T-helper 9 cell (primary cell): ENCODE results near the gene LANCL1.

Source experiments
- DNase-seq: peaks from one replicate; pipeline ENCODE4 v3.0.0-alpha.2; 2020
- total RNA-seq, 2 donors: gene quantifications; one replicate each; lab custom pipeline; 2026; lab: John Stamatoyannopoulos, UW

Gene LANCL1, protein sequence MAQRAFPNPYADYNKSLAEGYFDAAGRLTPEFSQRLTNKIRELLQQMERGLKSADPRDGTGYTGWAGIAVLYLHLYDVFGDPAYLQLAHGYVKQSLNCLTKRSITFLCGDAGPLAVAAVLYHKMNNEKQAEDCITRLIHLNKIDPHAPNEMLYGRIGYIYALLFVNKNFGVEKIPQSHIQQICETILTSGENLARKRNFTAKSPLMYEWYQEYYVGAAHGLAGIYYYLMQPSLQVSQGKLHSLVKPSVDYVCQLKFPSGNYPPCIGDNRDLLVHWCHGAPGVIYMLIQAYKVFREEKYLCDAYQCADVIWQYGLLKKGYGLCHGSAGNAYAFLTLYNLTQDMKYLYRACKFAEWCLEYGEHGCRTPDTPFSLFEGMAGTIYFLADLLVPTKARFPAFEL
- total RNA-seq, result 30.9 to 48.2 reads per million in 2 donors

DNA sequence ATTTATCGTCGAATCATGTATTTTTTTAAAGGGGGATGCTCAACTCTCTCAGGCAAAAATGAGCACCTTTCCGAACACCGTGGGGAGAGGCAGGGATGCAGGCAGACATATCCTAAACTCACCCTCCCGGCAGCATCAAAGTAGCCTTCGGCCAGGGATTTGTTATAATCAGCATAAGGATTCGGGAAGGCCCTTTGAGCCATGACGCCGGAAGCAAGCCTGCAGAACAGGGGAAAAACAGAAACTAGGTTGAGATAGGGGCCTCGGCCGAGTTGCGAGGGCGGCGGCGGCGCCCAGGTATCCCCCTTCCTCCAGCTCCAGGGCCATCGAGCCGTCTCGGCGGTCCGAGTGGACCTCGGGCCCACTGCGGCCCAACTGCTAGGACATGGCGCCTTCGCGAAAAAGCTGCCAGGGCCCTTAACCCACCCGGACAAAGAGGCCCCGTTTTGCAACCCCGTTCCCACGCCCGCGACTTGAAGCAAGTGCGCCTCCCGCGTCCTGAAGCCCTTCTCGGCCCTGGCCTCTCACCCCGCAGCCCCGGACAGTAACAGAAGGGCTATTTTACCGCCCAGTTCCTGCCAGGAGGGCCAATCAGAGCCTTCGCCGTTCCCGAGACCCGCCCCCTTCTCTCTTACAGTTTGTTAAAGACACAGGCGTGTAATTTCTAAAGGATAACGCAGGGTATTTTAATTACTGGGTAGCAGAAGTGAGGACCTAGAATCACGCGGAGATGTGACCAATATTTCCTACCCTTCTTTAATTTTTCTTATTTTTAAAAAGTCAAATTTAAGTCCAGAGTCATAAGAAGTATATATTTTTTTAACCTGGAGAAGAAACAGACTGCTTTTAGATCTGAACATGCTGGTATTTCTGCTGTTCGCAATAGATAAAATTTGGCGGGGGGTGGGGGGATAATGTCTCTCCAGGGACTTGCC is at the start of gene LANCL1:
Gene LANCL1, minus strand, starts transcription at position 566 of the 935 bp plus-strand sequence. Its CDS starts 363 bp downstream, at position 203.
- DNase-seq, result peak; percentile 64

DNA sequence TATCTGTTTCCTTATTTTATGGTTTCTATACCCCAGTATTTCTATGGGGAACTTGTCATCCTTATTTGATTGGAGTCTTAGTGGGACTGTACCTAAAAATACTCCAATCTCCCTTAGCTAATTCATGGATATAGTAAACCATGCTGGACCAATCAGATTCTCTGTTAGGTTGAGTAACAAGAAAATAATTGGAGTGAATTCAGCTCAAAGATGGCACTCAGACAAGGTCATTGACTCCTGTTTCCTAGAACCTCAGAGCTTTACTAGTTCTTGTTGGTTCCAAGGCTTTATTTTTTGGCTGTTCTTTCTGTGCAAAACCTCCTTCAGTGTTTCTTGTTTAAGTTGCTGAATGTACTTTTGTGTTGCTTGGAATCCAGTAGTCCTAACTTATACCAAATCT is 48.0 kb upstream of the LANCL1 start:
- no peak for DNase-seq

DNA sequence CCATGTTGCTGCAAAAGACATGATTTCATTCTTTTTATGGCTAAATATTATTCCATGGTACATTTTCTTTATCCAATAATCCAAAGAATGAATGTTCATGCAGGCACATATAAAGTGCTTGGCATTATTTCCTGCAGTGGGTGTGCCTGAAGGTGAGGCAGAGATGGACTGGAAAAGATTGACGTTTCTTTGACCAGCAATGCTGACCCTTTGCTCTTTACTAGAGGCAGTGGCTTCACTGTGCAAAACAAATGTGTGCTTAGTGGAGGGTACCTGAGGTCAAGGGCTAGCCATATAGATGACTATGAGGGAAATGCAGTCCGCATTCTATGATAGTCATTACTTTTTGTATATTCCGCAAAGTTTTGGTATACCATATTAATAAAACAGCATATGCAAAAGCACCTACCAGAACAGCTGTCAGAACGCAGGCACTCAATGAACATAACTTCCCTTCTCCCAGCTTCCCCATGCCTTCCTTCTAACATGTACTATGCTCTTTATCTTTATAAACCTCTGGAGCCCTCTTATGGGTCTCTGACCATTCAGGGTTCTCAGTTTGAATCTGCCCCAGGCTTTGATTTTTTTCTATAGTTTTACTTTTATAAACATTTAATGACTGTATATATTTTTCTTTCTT is 47.2 kb upstream of the LANCL1 start:
- no peak for DNase-seq

DNA sequence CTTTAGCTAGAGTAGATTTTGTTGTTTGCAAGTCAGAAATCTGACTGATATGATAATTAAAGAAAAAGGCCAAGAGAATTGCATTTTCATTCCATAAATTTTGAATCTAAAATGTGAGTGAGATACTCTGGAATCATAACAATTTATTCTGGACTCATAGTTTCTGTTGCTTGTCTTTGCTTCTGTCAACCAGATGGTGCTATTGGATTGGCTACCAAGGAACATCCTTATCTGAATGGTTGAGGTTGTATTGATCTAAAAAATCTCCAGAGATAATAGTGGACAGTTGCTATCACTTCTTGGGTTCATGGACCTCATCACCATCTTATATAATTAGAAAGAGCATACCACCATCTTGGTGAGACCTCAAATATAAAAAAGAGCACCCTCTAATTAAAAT is 45.8 kb upstream of the LANCL1 start:
- DNase-seq, result no peak

DNA sequence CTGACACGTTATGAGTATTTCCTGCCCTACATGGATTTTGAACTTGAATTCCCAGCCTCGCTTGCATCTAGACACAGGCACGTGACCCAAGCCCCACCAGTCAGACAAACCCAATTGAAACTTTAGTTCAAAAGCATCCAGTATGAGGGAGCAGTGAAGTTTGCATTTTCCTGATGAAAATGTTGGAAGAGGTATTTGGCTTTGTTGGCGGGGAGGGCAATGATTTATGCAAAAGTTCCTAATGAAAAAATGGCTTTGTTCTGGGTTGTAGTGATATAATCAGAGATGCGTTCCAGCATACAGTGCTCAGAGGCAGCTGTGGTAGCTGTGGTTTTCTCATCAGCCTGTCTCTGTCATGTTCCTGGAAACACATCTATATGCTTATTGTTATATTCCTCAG is 43.0 kb upstream of the LANCL1 start:
- no peak for DNase-seq

DNA sequence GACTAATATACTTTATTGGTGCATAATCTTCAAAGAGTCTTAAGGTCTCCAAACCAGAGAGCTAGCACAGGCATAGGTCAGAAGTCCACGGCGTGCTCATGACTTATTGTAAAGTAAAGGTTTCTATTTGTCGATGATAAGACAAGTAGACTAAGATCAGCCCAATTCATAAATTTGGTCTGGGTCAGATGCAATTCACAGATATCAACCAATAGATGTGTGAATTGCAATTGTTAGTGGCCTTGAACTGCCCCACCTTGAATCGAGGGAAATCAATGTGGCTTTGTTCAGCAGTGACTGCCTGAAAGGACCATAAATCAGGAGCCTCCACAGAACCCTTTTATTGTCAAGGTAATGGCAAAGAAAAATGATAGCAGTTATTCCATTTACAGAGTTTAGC is 40.7 kb upstream of the LANCL1 start:
- DNase-seq, result no peak

DNA sequence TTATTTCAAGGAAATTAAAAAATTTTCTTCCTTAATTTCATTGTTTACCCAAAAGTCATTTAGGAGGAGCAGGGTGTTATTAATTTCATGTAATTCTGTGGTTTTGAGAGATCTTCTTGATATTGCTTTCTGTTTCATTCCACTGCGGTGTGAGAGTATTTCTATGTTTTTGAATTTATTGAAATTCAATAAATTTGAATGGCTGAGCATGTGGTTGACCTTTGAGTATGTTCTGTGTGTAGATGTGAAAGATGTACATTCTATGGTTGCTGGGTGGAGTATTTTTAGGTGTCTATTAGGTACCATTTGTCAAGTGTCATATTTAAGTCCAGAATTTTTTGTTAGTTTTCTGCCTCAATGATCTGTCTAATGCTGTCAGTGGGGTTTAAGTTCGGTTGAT is 39.4 kb upstream of the LANCL1 start:
- DNase-seq, result no peak

DNA sequence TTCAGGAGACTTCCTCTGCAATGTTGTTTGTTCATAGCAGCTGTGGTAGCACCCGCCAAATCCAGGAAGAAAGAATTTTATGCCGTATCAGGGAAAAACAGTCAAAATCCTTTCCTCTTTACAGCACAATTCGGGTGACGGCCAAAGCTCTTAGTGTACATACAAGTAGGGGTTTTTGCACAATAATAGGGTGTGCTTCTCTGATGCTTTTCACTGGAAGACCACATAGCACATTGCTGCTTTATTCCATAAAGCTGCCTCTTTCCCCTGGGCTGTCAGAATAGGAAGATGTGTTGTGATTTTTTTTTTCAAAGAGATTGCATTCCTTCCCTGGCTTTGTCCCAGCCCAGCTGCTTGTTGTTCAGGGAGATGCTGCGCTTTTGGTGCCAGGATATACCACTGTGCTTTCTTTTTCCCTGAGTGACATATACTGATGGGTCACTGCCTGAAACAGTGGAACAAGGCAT is 27.2 kb upstream of the LANCL1 start:
- DNase-seq, result no peak

DNA sequence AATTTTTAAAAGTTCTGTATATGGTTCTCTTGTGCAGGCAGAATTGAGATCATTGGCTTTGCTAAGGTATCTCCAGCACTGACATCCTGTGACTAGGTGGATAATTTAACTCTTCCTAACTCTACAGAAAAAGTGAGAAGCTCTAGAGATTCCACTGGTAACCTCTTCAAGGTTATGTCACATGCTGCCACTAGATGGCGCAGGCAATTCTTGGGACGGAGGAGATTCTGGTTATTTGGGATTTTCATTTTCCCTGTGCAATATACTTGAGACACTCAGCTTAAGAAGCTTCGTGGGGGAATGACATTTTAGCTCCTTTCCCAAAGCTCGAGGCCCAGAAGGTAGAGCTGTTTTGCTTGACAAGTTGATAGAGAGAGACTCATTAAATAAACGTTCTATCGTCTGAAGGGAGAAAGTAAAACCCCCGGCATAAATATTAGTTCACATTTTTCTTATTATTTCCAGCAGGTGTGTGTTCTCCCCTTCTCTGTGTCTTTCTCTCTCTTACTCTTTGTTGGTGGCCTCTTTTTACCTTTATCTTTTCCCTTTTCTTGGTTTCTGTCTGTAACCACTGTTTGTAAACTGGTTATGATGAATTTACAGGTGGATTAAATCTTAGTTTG is 26.6 kb upstream of the LANCL1 start:
- DNase-seq, result peak; percentile 4

DNA sequence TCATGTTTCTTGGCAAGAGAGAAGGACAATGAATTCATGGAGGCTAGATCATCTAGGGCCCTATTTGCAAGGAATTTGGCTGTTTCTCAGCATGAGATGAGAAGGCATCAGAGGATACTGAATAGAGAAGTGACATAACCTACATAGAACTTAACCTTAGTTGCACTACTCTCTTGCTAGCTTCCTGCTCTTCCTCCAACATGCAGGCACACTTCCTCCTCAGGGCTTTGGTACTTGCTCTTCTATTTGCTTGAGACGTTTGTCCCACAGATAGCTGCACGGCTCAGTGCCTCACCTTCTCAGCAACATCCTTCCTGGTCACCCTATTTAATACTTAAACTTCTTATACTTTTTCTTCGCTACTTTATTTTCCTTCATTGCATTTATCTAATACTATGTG is 20.0 kb upstream of the LANCL1 start:
- no peak for DNase-seq

DNA sequence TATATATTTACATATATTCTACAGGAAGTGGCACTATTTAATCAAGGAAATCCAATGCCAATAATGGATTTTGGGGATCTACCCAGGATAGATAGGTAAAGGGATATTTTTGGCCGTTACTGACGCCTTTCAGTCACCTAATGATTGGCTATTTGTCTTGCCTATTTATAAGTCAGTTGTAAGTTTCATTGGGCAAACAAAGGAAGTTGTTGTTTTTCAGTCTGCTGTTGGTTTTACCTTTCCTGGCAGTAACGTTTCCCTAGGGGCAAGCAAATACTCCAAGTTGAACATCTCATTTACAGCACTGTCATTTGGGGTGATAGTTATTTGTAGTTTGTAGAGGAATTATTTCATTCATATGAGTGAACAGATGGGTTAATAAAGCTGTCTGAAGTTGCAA is 17.0 kb upstream of the LANCL1 start:
- DNase-seq, result no peak

DNA sequence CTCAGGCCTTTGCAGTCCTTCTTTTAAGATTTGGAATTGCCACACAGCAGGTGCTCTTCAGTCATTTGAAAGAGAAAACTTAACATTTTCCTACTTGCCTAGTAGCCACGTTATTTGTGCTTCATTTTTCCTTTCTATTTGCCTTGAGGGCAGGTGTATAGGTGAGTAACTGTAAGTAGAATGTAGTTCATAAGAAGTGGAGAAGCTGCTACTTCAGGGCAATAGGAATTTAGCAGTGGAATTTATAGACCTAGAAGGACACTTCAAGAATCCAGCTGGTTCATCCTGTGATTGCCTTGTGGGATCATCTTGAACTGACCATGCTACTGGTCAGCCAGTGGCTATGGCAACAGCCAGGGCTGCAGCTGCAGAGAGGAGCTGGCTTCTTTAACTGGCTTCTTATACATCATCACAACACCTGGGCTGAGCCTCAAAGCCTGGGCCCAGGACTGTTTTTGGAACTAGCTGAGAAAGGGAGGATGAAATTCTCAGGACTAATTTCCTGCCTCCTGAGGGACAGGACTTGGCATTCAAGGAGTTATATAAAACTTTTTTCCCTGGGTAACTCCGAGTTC is 5.1 kb upstream of the LANCL1 start:
- no peak for DNase-seq

DNA sequence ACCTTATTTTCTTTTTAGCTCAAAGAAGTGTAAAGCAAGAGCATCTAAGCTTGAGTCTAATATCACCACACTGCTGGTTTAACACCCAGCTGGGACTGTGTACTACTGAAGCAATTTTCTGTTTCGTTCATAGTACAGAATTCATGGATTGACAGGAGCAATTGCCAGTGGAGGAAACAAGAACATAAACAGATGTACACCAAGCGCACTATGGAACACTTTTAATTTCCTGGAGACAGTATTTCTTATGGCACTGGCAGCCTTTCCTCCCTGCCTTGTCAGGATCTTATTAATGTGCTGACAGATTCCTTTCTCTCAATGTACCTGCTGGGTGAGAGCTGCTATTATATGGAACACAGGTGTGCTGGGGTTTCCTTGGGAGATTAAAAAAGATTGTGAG is 4.2 kb upstream of the LANCL1 start:
- no peak for DNase-seq

DNA sequence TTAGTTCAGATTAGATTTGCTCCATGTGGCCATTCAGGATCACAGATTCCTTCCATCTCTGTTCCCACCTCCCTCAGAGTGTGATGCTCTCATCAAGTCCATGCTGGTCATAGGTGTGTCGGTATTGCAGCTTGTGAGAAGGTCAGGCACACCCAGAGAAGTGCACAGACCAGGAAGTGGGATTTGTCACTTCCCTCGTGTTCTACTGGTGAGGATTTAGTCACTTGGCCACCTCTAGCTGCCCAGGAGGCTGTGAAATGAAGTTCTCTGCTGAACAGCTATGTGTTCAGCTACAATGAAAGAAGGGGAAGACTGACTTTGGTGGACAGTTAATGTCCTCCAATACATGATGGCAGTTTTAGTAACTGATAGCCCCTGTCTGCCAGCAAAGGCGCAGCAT is 3.5 kb upstream of the LANCL1 start:
- no peak for DNase-seq

DNA sequence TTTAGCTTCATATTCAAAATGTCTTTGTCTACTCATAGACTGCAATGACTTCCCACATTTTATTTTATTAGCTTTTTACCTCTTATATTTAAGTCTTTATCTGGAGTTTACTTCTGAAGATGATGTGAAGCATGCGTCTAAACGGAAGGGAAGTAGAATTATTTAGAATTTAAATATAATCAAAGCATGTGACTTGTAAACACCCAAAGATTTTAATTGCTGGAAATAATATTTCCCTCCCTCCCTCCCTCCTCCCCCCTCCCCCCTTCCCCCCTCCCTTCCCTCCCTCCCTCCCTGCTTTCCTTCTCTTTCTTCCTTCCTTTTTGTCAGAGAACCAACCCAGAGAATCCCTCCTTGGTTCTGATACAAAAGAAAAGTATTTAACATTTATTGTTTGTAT is 2.1 kb upstream of the LANCL1 start:
- DNase-seq, result no peak

DNA sequence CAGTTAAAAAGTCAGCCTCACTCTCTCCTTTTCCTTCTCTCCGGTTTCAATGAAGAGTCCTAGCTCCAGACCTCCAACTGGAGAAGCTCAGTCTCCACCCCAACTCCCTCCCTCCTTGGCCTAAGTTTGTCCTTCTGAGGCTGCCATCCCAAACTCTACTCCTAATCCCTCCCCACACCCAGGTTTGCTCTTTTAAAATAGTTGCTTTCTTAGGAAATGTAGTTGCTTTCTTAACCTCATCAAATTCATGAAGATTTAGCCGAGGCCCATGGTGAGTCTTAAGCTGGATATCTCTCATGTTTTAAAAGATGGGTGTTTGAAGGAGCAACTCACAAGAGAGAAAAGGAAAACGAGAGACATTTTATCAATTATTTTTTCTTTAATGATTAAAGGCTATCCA is 937 bp upstream of the LANCL1 start:
- DNase-seq, result no peak

DNA sequence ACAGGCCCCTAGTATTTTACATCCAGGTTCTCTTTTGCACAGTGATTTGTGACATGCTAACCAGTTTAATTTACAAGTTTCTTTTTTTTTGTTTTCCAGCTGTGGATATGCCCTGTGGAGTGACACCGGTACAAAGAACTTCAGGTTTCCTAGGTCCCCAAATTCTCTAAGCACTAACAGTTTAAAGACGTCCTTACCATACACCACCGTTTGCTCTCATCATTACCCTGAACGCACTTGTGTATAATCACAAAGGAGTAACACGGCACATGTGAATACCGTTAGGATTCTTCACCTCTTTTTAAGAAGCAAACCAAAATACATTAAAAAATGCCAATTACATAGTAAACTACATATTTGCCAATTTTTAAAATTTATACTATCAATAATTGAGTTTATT is 853 bp downstream of the LANCL1 start:
- DNase-seq, result no peak

DNA sequence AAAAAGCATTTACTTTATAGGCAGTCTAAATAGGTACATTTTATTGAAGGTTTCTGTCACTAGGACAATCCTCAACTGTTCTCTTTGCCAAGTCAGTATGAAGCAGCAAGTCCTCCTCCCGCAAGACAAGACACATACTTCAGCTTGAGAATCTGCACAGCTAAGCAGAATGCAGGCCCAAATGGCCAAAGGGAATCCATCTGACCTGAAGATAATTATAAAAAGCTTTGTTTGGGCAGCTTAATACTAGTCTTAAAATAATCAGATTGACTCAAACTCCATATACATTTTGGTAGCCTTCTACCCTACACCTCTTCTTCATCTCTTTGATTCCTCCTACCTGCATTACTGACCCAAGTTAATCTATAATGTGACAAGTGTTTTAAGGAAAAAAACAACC is 1.8 kb downstream of the LANCL1 start:
- no peak for DNase-seq

DNA sequence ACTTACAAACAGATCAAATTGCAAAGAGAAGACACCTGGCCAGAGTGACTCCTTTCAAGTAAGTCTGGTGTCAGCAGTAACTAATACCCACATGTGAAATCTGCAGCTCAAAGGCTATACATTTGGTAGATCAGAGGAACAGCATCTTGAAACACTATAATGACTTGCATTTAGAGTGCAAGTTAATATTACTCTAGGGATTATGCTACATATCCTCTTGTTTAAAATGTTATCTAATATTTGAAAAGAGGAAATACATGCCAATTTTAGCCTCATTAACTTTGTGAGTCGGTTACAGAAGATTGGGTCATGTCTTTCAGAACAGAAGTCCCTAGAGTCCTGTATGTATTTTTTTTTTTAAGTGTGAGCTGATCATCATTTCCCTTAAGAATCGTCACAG is 15.2 kb downstream of the LANCL1 start:
- no peak for DNase-seq

DNA sequence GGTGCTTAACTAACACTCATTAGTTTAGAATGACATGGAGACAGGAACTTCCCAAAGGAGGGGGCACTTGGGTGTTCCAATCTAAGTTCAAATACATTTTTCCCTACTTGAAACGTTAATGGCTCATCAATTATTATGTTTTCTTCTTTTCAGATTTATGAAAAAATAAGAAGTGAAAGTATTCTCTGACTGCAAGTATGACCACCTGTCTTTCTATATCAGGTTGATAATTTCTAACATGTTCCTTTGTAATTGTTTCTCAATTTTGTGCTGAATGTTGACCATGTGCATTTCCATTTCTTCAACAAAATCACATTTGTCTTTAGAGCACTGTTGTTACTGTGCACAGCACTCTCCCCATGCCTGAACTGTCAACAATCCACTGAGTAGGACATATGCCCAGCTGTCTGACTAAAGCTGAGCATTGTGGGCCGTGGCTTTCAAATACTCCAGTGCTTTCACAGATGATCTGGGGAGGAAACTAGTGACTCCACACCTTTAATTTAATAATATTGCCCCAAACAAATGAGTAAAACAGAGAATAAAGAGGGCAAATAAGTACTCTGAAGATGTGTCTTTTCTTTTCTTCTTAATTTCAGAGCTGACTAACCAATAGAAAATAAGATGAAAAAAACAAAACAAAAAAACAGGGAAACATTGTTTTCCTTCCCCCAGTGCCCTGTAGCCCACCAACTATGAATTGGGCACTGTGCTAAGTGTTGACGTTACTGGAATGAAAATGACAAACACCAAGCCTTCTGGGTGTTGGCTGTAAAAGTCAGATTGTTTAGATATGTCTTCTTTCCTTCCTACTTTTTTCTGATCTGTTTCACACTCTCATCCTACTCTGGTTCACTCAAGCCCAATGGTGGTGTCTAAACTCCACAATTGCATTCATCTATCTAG is 16.0 kb downstream of the LANCL1 start:
- DNase-seq, result no peak

DNA sequence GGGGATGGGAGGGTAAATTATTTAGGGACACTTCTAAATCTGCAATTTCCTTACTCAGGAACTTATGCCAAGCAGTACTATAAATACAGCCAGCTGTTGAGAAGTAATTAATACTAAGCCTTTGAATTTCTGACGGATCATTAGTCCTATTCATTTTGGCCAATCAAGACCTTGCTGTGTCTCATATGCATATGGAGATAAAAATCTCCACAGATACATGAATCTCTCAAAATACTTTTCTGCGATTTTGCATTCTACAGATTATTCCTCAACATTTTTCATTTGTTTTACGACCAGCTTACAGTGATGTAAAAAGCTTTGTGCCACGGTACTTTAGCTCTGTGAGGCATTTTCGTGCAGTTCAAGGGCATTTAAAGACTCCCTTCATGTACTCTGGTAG is 16.7 kb downstream of the LANCL1 start:
- no peak for DNase-seq
